Measurements from ENCODE around the gene APOL3.
"Not testable (repeated sequence)": the region's sequence is repeated elsewhere in the genome, so short reads cannot be mapped to it uniquely, and the experiment has no call there.

DNA sequence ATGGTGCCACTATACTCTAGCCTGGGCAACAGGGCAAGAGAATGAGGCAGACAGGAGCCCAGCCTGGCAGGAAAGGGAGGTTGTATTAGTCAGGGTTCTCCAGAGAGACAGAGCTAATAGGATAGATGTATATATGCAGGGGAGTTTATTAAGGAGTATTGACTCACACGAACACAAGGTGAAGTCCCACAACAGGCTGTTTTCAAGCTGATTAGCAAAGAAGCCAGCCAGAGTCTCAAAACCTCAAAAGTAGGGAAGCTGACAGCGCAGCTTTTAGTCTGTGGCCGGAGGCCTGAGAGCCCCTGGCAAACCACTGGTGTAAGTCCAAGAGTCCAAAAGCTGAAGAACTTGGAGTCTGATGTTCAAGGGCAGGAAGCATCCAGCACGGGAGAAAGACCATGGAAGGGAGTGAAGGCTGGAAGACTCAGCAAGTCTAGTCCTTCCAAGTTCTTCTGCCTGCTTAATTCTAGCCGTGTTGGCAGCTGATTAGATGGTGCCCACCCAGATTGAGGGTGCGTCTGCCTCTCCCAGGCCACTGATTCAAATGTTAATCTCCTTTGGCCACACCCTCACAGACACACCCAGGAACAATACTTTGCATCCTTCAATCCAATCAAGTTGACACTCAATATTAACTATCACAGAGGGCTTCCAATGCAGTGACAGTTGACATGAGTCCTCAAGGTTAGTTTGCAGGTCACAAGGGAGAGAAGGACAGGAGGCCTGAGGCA, 39.8 kb downstream of the APOL3 start:
- TF ChIP-seq, protein P1, sequence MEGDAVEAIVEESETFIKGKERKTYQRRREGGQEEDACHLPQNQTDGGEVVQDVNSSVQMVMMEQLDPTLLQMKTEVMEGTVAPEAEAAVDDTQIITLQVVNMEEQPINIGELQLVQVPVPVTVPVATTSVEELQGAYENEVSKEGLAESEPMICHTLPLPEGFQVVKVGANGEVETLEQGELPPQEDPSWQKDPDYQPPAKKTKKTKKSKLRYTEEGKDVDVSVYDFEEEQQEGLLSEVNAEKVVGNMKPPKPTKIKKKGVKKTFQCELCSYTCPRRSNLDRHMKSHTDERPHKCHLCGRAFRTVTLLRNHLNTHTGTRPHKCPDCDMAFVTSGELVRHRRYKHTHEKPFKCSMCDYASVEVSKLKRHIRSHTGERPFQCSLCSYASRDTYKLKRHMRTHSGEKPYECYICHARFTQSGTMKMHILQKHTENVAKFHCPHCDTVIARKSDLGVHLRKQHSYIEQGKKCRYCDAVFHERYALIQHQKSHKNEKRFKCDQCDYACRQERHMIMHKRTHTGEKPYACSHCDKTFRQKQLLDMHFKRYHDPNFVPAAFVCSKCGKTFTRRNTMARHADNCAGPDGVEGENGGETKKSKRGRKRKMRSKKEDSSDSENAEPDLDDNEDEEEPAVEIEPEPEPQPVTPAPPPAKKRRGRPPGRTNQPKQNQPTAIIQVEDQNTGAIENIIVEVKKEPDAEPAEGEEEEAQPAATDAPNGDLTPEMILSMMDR (IDR thresholded peaks at IDR 0.05), result not testable (repeated sequence)
- not testable (repeated sequence) for TF ChIP-seq POLR2A (IDR thresholded peaks at IDR 0.05)

Data from Peyer's patch (tissue), 4 donors.